ENCODE measurements around the gene NOL7.

Gene NOL7

GRCh38 chr6:13597073-13597472 is 18.1 kb upstream of the NOL7 start:
- DNase-seq, result no peak

- no peak for DNase-seq
Observed at GRCh38 chr6:13600036-13600435, 15.1 kb upstream of the NOL7 start.

- no peak for DNase-seq
Observed at GRCh38 chr6:13604135-13604534, 11.0 kb upstream of the NOL7 start.

- DNase-seq, result no peak
Observed at GRCh38 chr6:13604546-13605416, 10.4 kb upstream of the NOL7 start.

GRCh38 chr6:13605634-13606033 is 9.5 kb upstream of the NOL7 start:
- DNase-seq, result no peak

- DNase-seq, result no peak
Observed at GRCh38 chr6:13611715-13612114, 3.4 kb upstream of the NOL7 start.

GRCh38 chr6:13613029-13613594 is 2.0 kb upstream of the NOL7 start:
- no peak for DNase-seq

- DNase-seq, result peak in 1 of 14 donors; percentile 66
Observed at GRCh38 chr6:13614126-13614925, 809 bp upstream of the NOL7 start.

- DNase-seq, result peak in 4 of 14 donors; percentile 35 to 47 (median 42)
Observed at GRCh38 chr6:13615792-13616120, 621 bp downstream of the NOL7 start.

- no peak for DNase-seq
Observed at GRCh38 chr6:13617066-13617465, 1.9 kb downstream of the NOL7 start.

GRCh38 chr6:13624871-13625288 is 9.7 kb downstream of the NOL7 start:
- DNase-seq, result peak in 1 of 14 donors; percentile 2

- no peak for DNase-seq
Observed at GRCh38 chr6:13629459-13630116, 14.5 kb downstream of the NOL7 start.

- DNase-seq, result no peak
Observed at GRCh38 chr6:13630499-13630898, 15.4 kb downstream of the NOL7 start.

- DNase-seq, result no peak
Observed at GRCh38 chr6:13633343-13633742, 18.2 kb downstream of the NOL7 start.

- no peak for DNase-seq
Observed at GRCh38 chr6:13635948-13636658, 21.0 kb downstream of the NOL7 start.

- DNase-seq, result no peak
Observed at GRCh38 chr6:13638014-13638413, 22.9 kb downstream of the NOL7 start.

GRCh38 chr6:13638626-13639025 is 23.5 kb downstream of the NOL7 start:
- DNase-seq, result no peak

GRCh38 chr6:13641315-13641714 is 26.2 kb downstream of the NOL7 start:
- no peak for DNase-seq

- no peak for DNase-seq
Observed at GRCh38 chr6:13643125-13643524, 28.0 kb downstream of the NOL7 start.

GRCh38 chr6:13648850-13649249 is 33.7 kb downstream of the NOL7 start:
- no peak for DNase-seq

GRCh38 chr6:13649393-13649792 is 34.3 kb downstream of the NOL7 start:
- no peak for DNase-seq

- no peak for DNase-seq
Observed at GRCh38 chr6:13653296-13653695, 38.2 kb downstream of the NOL7 start.
